ENCODE data around the gene PHF12. TPM values are rescaled to one million over a fixed set of nuclear protein-coding genes. Genes with fewer than 3 reads are reported as not detected.

The PHF12 gene
- total and polyA plus RNA-seq, 2 of the 8 experiments (the other 6 are each of a cell fraction or from before 2014, with no cell fraction given) = 38.8 to 65.7 TPM

- Histone ChIP-seq H4K91ac (replicated peaks; ENCODE audit: insufficient read length, low read length) (peak overlapping the region; percentile 79), H3K18ac (ENCODE audit: extremely low read depth, low read length) (peak overlapping the region; percentile 75), H3K4ac (replicated peaks; ENCODE audit: insufficient read length, low read depth, low read length) (no peak overlapping the region), H2AK5ac (ENCODE audit: low read depth, low read length) (no peak overlapping the region; the same call in 1 of the 2 replicates), H3K27ac (ENCODE audit: low read depth, low read length) (peak overlapping the region; percentile 76), H4K5ac (ENCODE audit: insufficient read length, low read depth, low read length) (peak overlapping the region; percentile 78), H2BK5ac (ENCODE audit: low read depth, low read length) (peak overlapping the region; percentile 93), H4K8ac (ENCODE audit: extremely low read depth, insufficient read depth, low read length) (peak overlapping the region; percentile 47), H3K79me2 (ENCODE audit: control insufficient read depth in 1 of 2, insufficient read depth in 2 of 2, low read length in 2 of 2) (peaks cover 47 to 64% of the 10 kb centered on the region in 2 experiments), H3K23me2 (ENCODE audit: low read depth, low read length) (peaks cover 9% of the 10 kb centered on the region), H3K4me2 (ENCODE audit: insufficient read depth in 1 of 2, low read depth in 2 of 2, low read length in 2 of 2) (peak overlapping the region; percentile 86 to 89), H3K27me3 (replicated peaks in 1 of 4; ENCODE audit: control insufficient read depth in 3 of 4, extremely low read depth in 1 of 4, insufficient read depth in 3 of 4, low read length in 3 of 4) (no peaks in the 10 kb centered on the region), H3K36me3 (ENCODE audit: control insufficient read depth in 2 of 4, insufficient read depth in 4 of 4, low read length in 3 of 4) (peaks cover 0 to 15% (median under 1%) of the 10 kb centered on the region in 4 experiments; a peak in 3 of 8 replicates), H3K9ac (replicated peaks in 1 of 4; ENCODE audit: extremely low read depth in 1 of 4, low read depth in 3 of 4, low read length in 3 of 4) (peak overlapping the region; percentile 62 to 85 (median 82)), H2BK20ac (ENCODE audit: low read length) (no peak overlapping the region), H3K9me3 (ENCODE audit: insufficient read depth in 2 of 2, low read depth in 1 of 2, low read length in 1 of 2) (no peaks in the 10 kb centered on the region), H3K56ac (replicated peaks; ENCODE audit: insufficient read length, low read depth, low read length) (no peak overlapping the region), H3K23ac (ENCODE audit: insufficient read length) (no peak overlapping the region), H2BK12ac (ENCODE audit: low read depth, low read length) (0 out of 2 replicates have a peak overlapping the region, but pooled peaks have one; percentile 81), H2AFZ (ENCODE audit: low read length) (no peak overlapping the region), H4K20me1 (replicated peaks in 1 of 2; ENCODE audit: control insufficient read depth in 1 of 2, insufficient read depth in 2 of 2, low read length in 2 of 2) (peaks cover 6 to 10% of the 10 kb centered on the region in 2 experiments), H3K4me3 (ENCODE audit: extremely low read depth in 1 of 4, insufficient read depth in 2 of 4, low read depth in 3 of 4, low read length in 4 of 4) (peak overlapping the region; percentile 68 to 97 (median 94)), H3K79me1 (ENCODE audit: low read depth, low read length) (no peaks in the 10 kb centered on the region; the same call in none of the 2 replicates), H3K14ac (ENCODE audit: insufficient read length) (no peak overlapping the region), H2BK15ac (ENCODE audit: low read length) (no peak overlapping the region; the same call in 1 of the 2 replicates), H2BK120ac (replicated peaks; ENCODE audit: low read depth, low read length) (no peak overlapping the region), H3K4me1 (replicated peaks in 1 of 4; ENCODE audit: control insufficient read depth in 3 of 4, insufficient read depth in 4 of 4, low read length in 3 of 4) (peaks cover 8 to 18% (median 9%) of the 10 kb centered on the region in 4 experiments; a peak in 5 of 7 replicates)
- ChIA-PET CTCF (ENCODE audit: partially characterized antibody) (interaction anchor here (0.8 to 2.9 kb wide), 16 partner anchors 9 to 199 kb away, joined by 3 to 10 read pairs (median 4); partner anchors contain the start of gene DHRS13), POLR2A (ENCODE audit: partially characterized antibody) (interaction anchor here (0.6 to 6.3 kb wide), 30 partner anchors 9 to 238 kb away, joined by 3 to 73 read pairs (median 6); partner anchors contain the start of genes DHRS13, FLOT2, NEK8 and PROCA1)
- WGBS, 2 experiments (ENCODE audit: extremely low coverage in 1 of 2, insufficient coverage in 1 of 2, insufficient read length in 1 of 2, insufficient replicate concordance in 2 of 2, low coverage in 1 of 2, low lambda C conversion rate in 2 of 2, missing lambda C conversion rate in 1 of 2) = 3% methylated on average over 58 of the region's 61 CpGs; no CpG with 5 or more reads in 1 of the 2 experiments
- FAIRE-seq (no peak), DNase-seq (ENCODE audit: low read depth in 1 of 2, low spot score in 2 of 2) (peak in 1 of 2 experiments; percentile 83)
- TF ChIP-seq SP1 (IDR thresholded peaks at IDR 0.05; ENCODE audit: low read depth, low read length) = no peak
- TF ChIP-seq EP300 (IDR thresholded peaks at IDR 0.05; ENCODE audit: borderline replicate concordance in 1 of 2, low read depth in 2 of 2, low read length in 2 of 2) = no peak
- TF ChIP-seq ZNF274 (IDR thresholded peaks at IDR 0.05; ENCODE audit: borderline replicate concordance, extremely low read depth, low read length) = no peak
- TF ChIP-seq KDM1A (IDR thresholded peaks at IDR 0.05; ENCODE audit: borderline replicate concordance, low read length) = 0 out of 2 replicates have a peak, but pooled peaks have one; percentile 35
- TF ChIP-seq ATF2 (IDR thresholded peaks at IDR 0.05; ENCODE audit: low read length) = no peak
- TF ChIP-seq HDAC2 (IDR thresholded peaks at IDR 0.05; ENCODE audit: borderline replicate concordance in 1 of 2, low read depth in 2 of 2, low read length in 2 of 2) = peak in 1 of 2 experiments; percentile 27; a peak in 1 of 4 replicates
- TF ChIP-seq KDM5A (IDR thresholded peaks at IDR 0.05; ENCODE audit: low read length) = 0 out of 2 replicates have a peak, but pooled peaks have one; percentile 22
Measured at GRCh38 chr17:28949185-28950016, 1.9 kb downstream of the PHF12 start.
